GM21367 (cell line): ENCODE data around the gene VPS8.

Source experiments
- ATAC-seq: cut with Tn5 transposase; IDR thresholded peaks from one replicate; pipeline ENCODE4 v1.9.1; 2021; ENCODE audit not compliant: unreplicated experiment

Gene VPS8

GRCh38 chr3:185042312-185043050 lies 230.5 kb downstream of the VPS8 start:
- ATAC-seq: no peak

GRCh38 chr3:185046164-185046515 lies 234.2 kb downstream of the VPS8 start:
- no peak for ATAC-seq

- ATAC-seq: no peak
Measured at GRCh38 chr3:185046603-185047002, 234.6 kb downstream of the VPS8 start.

GRCh38 chr3:185049710-185050109 lies 237.7 kb downstream of the VPS8 start:
- no peak for ATAC-seq

GRCh38 chr3:185051801-185052200 lies 239.8 kb downstream of the VPS8 start:
- no peak for ATAC-seq

GRCh38 chr3:185052631-185053030 lies 240.7 kb downstream of the VPS8 start:
- ATAC-seq: no peak

GRCh38 chr3:185056908-185057307 lies 244.9 kb downstream of the VPS8 start:
- ATAC-seq: no peak

GRCh38 chr3:185057829-185058228 lies 245.9 kb downstream of the VPS8 start:
- no peak for ATAC-seq

- no peak for ATAC-seq
Measured at GRCh38 chr3:185058796-185059195, 246.8 kb downstream of the VPS8 start.

GRCh38 chr3:185059766-185060165 lies 247.8 kb downstream of the VPS8 start:
- no peak for ATAC-seq

- no peak for ATAC-seq
Measured at GRCh38 chr3:185060655-185061054, 248.7 kb downstream of the VPS8 start.

- no peak for ATAC-seq
Measured at GRCh38 chr3:185062191-185062590, 250.2 kb downstream of the VPS8 start.

GRCh38 chr3:185063431-185063830 lies 251.5 kb downstream of the VPS8 start:
- ATAC-seq: no peak

GRCh38 chr3:185065059-185065458 lies 253.1 kb downstream of the VPS8 start:
- ATAC-seq: no peak

- no peak for ATAC-seq
Measured at GRCh38 chr3:185066251-185066650, 254.3 kb downstream of the VPS8 start.

GRCh38 chr3:185067173-185067572 lies 255.2 kb downstream of the VPS8 start:
- ATAC-seq: no peak

- no peak for ATAC-seq
Measured at GRCh38 chr3:185069037-185070030, 257.4 kb downstream of the VPS8 start.

GRCh38 chr3:185070491-185071286 lies 258.7 kb downstream of the VPS8 start:
- no peak for ATAC-seq

GRCh38 chr3:185071287-185071800 lies 259.4 kb downstream of the VPS8 start:
- no peak for ATAC-seq

GRCh38 chr3:185075547-185075946 lies 263.6 kb downstream of the VPS8 start:
- no peak for ATAC-seq

GRCh38 chr3:185076219-185076618 lies 264.3 kb downstream of the VPS8 start:
- no peak for ATAC-seq
